Activated T-cell treated with anti-CD3 and anti-CD28 coated beads, Interleukin-2, amount 50 U/mL, for 1 hour (primary cell): ENCODE results near the gene GTF2A2.

Experiments
- DNase-seq: peaks from one replicate; pipeline ENCODE4 v3.0.0-alpha.2; 2020

The GTF2A2 gene

DNA sequence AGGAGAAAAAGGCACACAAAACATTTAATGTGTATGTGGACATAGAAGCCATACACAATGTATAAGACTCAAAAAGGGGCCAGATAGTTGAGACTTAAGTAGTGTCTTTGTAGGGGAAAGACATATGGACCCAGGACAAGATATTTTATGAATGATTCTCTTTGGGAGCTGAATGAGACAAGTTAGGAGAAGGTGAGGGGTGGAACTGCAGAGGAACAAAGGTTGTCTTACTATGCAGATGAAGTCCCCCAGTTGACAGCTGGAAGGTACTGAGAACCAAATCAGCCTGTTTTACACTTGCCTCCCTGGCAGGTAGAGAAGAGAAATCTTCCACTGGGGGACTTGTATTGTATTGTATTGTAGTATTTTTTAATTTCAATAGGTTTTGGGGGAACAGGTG, 60.7 kb downstream of the GTF2A2 start:
- no peak for DNase-seq

DNA sequence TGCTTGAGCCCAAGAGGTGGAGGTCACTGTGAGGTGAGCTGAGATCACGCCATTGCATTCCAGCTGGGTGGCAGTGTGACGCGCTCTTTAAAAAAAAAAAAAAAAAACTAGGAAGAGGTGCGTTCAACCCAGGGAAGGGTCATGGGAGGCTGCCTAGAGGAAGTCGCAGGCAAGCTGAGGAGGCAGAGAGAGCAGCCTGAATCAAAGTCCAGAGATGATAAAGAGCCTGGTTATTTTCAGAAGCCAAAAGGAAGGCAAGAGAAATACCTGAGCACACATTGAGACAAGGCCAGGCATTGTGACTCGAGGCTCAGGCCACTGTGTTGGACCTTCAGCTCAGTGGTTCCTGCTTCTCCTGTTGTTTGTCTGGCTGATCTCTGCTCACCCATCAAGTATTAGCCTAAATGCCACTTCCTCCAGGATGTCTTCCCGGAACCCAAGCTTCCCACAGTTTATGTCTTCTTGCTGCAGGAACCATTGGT, 61.8 kb downstream of the GTF2A2 start:
- DNase-seq, result no peak

DNA sequence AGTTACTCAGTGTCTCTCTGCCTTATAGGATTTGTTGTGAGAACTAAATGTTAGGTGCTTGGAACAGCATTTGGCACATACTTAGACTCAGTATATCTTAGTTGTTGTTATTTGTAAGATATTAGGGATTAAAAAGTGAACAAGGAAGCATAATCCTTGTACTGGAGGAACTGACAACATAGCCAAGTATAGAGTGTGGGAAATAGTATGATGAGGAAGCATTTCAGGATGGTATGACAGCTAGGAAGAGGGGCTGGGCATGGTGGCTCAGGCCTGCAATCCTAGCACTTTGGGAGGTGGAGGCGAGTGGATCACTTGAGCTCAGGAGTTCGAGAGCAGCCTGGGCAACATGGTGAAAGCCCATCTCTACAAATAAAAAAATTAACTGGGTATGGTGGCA, 62.3 kb downstream of the GTF2A2 start:
- DNase-seq, result no peak

DNA sequence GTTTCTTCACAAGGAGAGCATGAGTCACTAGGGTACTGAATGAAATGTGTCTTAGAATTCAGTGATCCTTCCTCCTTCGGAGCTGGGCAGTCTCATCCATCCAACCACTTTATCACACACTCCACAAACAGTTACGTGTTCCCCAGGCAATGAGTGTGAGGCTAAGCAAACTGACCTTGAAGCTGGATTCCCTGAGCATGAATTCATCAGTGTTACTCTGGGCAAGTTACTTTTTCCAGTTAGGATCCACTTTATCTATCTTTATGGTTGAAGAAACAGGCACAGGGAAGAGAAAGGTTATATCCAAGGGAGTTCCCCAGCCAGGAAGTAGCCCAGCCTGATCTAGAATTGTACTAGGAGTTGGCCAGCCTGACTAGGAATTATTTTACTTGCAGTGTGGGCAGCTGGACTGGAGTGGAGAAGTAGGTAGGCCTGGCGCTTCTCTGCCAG, 62.8 kb downstream of the GTF2A2 start:
- no peak for DNase-seq

DNA sequence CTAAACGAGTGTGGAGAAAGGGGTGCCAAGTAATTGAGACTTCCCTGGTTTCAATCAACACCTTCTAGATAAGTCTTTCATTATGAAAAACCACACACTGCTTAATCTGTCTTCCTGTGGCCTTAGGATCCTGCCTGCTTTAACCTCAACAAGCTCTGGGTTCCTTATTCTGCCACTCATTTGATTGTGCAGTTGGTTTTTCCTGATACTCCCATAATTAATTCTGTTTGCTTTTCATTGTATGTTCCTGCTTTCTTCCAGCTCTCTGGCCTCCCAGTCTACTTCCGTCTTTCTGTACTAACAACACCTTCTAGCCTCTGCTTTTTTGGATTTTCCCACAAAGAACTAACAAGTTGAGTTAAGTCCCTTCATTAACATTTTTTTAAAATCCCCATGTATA, 66.0 kb downstream of the GTF2A2 start:
- no peak for DNase-seq

DNA sequence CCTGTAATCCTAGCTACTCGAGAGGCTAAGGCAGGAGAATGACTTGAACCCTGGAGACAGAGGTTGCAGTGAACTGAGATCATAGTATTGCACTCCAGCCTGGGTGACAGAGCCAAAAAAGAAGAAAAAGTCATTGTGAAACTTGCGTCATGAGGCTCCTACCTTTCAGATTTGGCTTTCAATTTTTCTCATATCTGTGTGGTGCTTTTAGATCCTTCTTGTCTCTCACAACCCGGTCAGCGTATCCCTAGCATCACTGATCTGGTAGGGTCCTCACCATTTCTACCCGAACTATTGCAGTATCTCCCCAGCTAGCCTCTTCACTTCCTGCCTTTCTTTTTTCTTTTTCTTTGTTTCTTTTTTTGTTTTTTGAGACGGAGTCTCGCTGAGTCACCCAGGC, 67.3 kb downstream of the GTF2A2 start:
- DNase-seq, result no peak
